ENCODE measurements around the gene DRC7.

DNA sequence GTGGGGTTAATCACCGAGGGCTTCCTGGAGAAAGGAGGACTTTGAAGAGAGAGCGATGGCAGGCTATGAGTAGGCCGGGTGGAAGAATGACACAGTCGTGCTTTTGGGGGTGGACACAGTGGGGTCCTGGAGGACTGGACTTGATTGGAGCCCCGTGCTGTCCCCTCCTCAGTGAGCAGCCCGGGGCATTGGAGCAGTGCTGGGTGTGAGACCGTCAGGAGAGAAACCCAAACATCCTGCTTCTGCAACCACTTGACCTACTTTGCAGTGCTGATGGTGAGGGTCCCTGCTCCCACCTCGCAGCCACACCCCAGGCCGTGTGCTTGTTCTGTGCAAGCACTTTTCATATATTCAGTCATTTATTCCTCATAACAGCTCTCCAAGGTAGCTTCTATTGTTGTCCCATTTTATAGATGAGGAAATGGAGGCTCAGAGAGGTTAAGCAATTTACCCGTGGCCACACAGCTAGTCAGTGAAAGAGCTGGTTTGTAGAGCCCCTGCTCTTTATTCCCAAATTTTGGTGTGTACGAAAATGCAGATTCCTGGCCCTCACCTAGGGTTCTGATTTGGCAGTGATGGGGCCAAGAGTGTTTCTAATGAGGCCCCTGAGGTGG, 38.2 kb upstream of the DRC7 start:
- no peak for TF ChIP-seq POLR2A (IDR thresholded peaks at IDR 0.05)
- TF ChIP-seq, protein P1, sequence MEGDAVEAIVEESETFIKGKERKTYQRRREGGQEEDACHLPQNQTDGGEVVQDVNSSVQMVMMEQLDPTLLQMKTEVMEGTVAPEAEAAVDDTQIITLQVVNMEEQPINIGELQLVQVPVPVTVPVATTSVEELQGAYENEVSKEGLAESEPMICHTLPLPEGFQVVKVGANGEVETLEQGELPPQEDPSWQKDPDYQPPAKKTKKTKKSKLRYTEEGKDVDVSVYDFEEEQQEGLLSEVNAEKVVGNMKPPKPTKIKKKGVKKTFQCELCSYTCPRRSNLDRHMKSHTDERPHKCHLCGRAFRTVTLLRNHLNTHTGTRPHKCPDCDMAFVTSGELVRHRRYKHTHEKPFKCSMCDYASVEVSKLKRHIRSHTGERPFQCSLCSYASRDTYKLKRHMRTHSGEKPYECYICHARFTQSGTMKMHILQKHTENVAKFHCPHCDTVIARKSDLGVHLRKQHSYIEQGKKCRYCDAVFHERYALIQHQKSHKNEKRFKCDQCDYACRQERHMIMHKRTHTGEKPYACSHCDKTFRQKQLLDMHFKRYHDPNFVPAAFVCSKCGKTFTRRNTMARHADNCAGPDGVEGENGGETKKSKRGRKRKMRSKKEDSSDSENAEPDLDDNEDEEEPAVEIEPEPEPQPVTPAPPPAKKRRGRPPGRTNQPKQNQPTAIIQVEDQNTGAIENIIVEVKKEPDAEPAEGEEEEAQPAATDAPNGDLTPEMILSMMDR (IDR thresholded peaks at IDR 0.05): no peak
